Urinary bladder (tissue), 4 donors: Measurements from ENCODE around the gene LDLRAD4. TPM values are rescaled to one million over a fixed set of nuclear protein-coding genes. Genes with fewer than 3 reads are reported as not detected.

ENCODE experiments used
- DNase-seq: peaks from one replicate; pipeline ENCODE4 v3.0.0-alpha.2; 2015; ENCODE audit errors: extremely low spot score
- H3K27ac ChIP-seq: one replicate; pipeline ENCODE4 v1.5.1; 2013; ENCODE audit warnings: low read depth, mild to moderate bottlenecking, moderate library complexity
- H3K36me3 ChIP-seq: one replicate; pipeline ENCODE4 v1.6.1; 2013; ENCODE audit warnings: mild to moderate bottlenecking, moderate library complexity; ENCODE audit not compliant: insufficient read depth
- H3K4me1 ChIP-seq: one replicate; pipeline ENCODE4 v1.6.1; 2013; ENCODE audit warnings: mild to moderate bottlenecking, moderate library complexity; ENCODE audit not compliant: insufficient read depth
- H3K4me3 ChIP-seq: one replicate; pipeline ENCODE4 v1.5.1; 2013; ENCODE audit warnings: low read depth, low read length
- WGBS: extraction: QIAGEN DNeasy Blood & Tissue Kit; methylation state at CpG from one replicate; pipeline ENCODE4 v1.1.7; 2013; 5-methylcytosine and 5-hydroxymethylcytosine counted together
- polyA plus RNA-seq: library from polyadenylated mRNA; stranded (reverse); fragments of 200-250 nt; gene quantifications from one replicate; pipeline ENCODE4 v1.2.3, GENCODE V29; 2013
- total RNA-seq: library from RNA; depleted of rRNA; stranded (reverse); fragments of >200 nt; gene quantifications from one replicate; pipeline ENCODE4 v1.2.3, GENCODE V29; 2014
- donor health status: healthy with polysubstance abuse.
- donor health status: healthy.

LDLRAD4 gene
- total and polyA plus RNA-seq, 2 donors = 13.8 to 52.3 TPM

- no peak for DNase-seq
- no peak overlapping the region for H3K27ac ChIP-seq
- H3K36me3 ChIP-seq = no peaks in the 10 kb centered on the region
- H3K4me3 ChIP-seq = no peak overlapping the region
- 70% methylated on average over 2 of the region's 2 CpGs for WGBS
- peaks cover 1% of the 10 kb centered on the region for H3K4me1 ChIP-seq
Observed at GRCh38 chr18:13538630-13539029, 320.1 kb downstream of the LDLRAD4 start.

GRCh38 chr18:13539050-13539449 lies 320.5 kb downstream of the LDLRAD4 start:
- 23% methylated on average over 6 of the region's 6 CpGs for WGBS
- H3K4me1 ChIP-seq = peaks cover 1% of the 10 kb centered on the region
- no peak overlapping the region for H3K4me3 ChIP-seq
- H3K36me3 ChIP-seq = no peaks in the 10 kb centered on the region
- no peak overlapping the region for H3K27ac ChIP-seq
- no peak for DNase-seq

DNA sequence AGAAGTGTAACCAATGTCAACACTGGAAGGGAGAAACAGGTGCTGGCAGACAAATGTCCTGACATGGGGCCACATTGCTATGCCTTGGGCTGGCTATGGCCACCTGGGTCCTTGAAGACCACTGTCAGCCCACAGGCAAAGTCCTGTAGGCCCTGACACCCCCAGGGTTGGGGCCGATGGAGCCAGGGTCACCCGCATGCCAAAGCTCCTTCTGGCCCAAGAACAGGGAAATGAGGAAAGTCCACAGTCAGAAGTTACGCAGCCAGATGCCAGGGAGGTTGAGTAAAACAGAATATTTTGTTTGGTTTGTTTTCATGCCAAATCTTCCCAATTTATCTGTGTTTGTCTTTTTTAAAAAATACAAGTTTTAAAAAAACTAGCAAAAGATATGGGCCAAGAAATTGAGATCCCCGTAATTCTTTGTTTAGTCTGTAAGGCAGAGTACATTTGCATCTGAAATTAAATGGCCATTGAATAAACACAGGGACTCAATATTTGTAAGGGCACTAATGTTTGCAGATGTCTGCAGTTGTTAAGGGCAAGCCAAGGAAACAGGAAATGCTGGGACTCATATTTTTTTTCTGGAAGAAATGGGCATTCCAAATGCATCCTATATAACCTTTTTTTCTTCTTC lies 321.4 kb downstream of the LDLRAD4 start:
- WGBS = 54% methylated on average over 4 of the region's 4 CpGs
- peaks cover 1% of the 10 kb centered on the region for H3K4me1 ChIP-seq

DNA sequence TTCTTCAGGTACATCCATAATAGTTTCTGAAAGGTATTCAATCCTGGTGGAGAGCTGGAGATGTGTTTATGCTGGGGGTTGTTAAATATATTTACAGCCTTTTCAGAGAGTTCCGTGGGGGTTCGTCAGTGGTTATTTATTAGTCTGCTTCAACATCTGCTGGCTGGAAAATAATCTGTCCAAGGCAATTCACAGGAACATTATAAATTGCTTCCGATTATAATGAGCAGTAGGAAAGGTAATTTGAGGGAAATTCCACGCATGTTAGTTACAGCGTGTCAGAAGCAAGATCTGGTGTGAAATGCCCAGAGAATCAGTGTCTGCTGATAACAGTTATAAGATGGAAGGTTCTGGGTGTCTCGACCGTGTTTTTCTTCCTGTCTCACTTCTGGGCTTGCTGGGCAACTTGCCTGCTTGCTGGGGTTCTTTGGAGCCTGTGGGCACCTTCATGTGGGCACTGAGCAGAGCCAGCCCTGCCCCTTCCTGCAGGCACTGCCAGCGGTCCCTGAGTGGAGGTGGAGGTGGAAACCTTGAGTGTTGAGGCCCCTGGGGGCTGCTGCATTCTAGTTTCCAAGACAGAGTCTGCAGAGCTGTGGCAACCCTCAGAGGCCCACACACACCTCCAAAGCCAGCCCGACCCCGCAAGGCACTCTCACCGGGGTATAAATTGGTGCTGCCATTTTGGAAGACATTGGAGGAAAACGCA lies 322.1 kb downstream of the LDLRAD4 start:
- WGBS = 60% methylated on average over 12 of the region's 12 CpGs
- no peak for DNase-seq
- Histone ChIP-seq H3K27ac (no peak overlapping the region), H3K4me1 (peaks cover 1% of the 10 kb centered on the region), H3K36me3 (no peaks in the 10 kb centered on the region), H3K4me3 (no peak overlapping the region)

More for the DNA sequence above, 321.4 kb downstream of the LDLRAD4 start:
- Histone ChIP-seq H3K27ac (no peak overlapping the region), H3K4me3 (no peak overlapping the region), H3K36me3 (no peaks in the 10 kb centered on the region)
- DNase-seq = no peak

GRCh38 chr18:13541621-13542519 lies 323.3 kb downstream of the LDLRAD4 start:
- Histone ChIP-seq H3K27ac (no peak overlapping the region), H3K4me1 (peaks cover 1% of the 10 kb centered on the region), H3K36me3 (no peaks in the 10 kb centered on the region), H3K4me3 (no peak overlapping the region)
- WGBS = 42% methylated on average over 13 of the region's 13 CpGs
- peak; percentile 67 for DNase-seq

DNA sequence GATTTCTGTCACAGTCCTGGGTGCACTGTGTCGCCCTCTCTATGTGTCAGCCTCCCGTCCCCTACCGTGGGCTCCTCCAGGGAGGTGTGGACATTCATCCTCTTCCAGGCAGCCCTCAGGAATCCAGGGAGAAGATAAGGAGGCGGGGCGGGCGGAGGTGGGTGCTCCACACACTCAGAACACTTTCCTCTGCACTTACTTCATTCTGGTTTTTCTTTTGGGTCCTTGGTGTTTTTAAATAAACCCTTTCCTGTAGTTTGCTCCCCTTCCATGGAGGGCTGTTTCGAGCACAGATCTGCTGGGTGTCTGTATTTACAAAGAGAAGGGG lies 323.9 kb downstream of the LDLRAD4 start:
- H3K36me3 ChIP-seq = no peaks in the 10 kb centered on the region
- H3K4me3 ChIP-seq = no peak overlapping the region
- H3K4me1 ChIP-seq = peaks cover 1% of the 10 kb centered on the region
- DNase-seq = no peak
- WGBS = 51% methylated on average over 7 of the region's 7 CpGs
- H3K27ac ChIP-seq = no peak overlapping the region

DNA sequence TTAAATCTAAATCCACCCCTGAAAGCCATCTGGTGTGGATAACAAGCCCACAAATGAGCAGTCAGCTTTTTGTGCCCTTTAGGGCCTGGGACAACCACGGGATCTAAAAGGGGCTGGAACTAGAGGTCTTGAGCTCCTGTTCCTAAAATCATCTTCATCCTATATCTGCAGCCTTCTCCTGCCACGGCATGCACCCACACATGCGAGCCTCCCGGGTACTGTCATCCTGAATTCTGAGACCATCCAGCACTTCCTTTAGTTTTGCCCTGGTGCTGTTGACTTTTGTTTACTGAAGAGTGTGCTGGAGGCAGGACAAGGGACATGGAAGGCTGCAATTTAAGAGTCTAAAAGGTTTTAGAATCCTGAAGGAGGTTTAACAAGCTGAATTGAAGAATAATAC lies 324.6 kb downstream of the LDLRAD4 start:
- Histone ChIP-seq H3K4me3 (no peak overlapping the region), H3K36me3 (no peaks in the 10 kb centered on the region), H3K27ac (no peak overlapping the region), H3K4me1 (peaks cover 1% of the 10 kb centered on the region)
- WGBS = 85% methylated on average over 4 of the region's 4 CpGs
- no peak for DNase-seq

GRCh38 chr18:13543811-13544732 lies 325.5 kb downstream of the LDLRAD4 start:
- Histone ChIP-seq H3K36me3 (no peaks in the 10 kb centered on the region), H3K4me1 (peaks cover 1% of the 10 kb centered on the region), H3K27ac (no peak overlapping the region), H3K4me3 (no peak overlapping the region)
- no peak for DNase-seq
- 79% methylated on average over 25 of the region's 25 CpGs for WGBS

GRCh38 chr18:13544953-13545352 lies 326.4 kb downstream of the LDLRAD4 start:
- H3K36me3 ChIP-seq = no peaks in the 10 kb centered on the region
- 98% methylated on average over 8 of the region's 8 CpGs for WGBS
- H3K4me3 ChIP-seq = no peak overlapping the region
- H3K27ac ChIP-seq = no peak overlapping the region
- H3K4me1 ChIP-seq = no peaks in the 10 kb centered on the region
- DNase-seq = no peak

DNA sequence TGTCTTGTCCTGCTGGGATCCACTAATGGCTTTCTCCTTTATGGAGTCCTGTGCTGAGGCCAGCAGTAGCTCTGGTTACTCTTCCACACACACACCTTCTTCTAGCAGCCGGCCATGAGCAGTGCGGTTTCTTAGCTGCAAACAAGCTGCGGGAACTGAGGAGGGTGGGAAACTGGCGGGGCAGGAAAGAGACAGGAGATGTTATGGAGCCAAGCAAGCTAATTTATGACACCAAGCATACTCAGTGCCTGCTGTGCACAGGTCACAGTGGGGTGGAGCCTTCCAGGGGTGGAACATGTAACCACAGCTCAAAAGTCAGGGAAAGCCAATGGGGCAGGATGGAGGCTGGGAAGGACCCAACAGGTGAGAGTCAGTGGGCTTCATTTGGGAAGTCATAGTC lies 327.0 kb downstream of the LDLRAD4 start:
- 94% methylated on average over 4 of the region's 4 CpGs for WGBS
- DNase-seq = no peak
- H3K4me3 ChIP-seq = no peak overlapping the region
- no peaks in the 10 kb centered on the region for H3K36me3 ChIP-seq
- no peaks in the 10 kb centered on the region for H3K4me1 ChIP-seq
- no peak overlapping the region for H3K27ac ChIP-seq

DNA sequence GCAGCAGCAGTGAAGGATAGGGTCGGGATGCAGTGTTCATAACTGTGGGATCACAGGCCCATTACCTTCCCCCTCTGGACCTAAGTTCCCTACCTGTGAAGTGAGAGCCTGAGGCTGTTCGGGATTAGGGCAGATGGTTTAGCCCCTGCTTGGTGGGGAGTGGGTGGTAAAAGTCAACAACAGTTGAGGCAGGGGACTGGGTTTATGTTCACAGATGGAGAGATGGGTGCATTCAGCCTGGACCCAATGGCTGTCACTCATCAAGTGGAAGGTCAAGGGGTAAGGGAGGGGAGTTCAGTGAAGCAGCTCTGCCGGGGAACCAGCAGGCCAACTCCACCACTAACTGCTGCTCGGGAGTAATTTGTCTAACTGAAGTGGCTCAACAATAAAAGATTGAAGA lies 327.4 kb downstream of the LDLRAD4 start:
- Histone ChIP-seq H3K36me3 (no peaks in the 10 kb centered on the region), H3K4me3 (no peak overlapping the region), H3K4me1 (no peaks in the 10 kb centered on the region), H3K27ac (no peak overlapping the region)
- 94% methylated on average over 4 of the region's 4 CpGs for WGBS
- no peak for DNase-seq

GRCh38 chr18:13546638-13547037 lies 328.1 kb downstream of the LDLRAD4 start:
- DNase-seq = no peak
- H3K4me3 ChIP-seq = no peak overlapping the region
- no peaks in the 10 kb centered on the region for H3K36me3 ChIP-seq
- H3K27ac ChIP-seq = no peak overlapping the region
- H3K4me1 ChIP-seq = no peaks in the 10 kb centered on the region
- 72% methylated on average over 8 of the region's 8 CpGs for WGBS

GRCh38 chr18:13547347-13547746 lies 328.8 kb downstream of the LDLRAD4 start:
- Histone ChIP-seq H3K27ac (no peak overlapping the region), H3K4me3 (no peak overlapping the region), H3K36me3 (no peaks in the 10 kb centered on the region), H3K4me1 (no peaks in the 10 kb centered on the region)
- DNase-seq = no peak
- WGBS = 86% methylated on average over 10 of the region's 10 CpGs
